ENCODE results near the gene GNB2. TPM values are rescaled to one million over a fixed set of nuclear protein-coding genes. Genes with fewer than 3 reads are reported as not detected.

GNB2 gene
- total and polyA plus RNA-seq, 12 donors: 32.8 to 227 (median 106) TPM

DNA sequence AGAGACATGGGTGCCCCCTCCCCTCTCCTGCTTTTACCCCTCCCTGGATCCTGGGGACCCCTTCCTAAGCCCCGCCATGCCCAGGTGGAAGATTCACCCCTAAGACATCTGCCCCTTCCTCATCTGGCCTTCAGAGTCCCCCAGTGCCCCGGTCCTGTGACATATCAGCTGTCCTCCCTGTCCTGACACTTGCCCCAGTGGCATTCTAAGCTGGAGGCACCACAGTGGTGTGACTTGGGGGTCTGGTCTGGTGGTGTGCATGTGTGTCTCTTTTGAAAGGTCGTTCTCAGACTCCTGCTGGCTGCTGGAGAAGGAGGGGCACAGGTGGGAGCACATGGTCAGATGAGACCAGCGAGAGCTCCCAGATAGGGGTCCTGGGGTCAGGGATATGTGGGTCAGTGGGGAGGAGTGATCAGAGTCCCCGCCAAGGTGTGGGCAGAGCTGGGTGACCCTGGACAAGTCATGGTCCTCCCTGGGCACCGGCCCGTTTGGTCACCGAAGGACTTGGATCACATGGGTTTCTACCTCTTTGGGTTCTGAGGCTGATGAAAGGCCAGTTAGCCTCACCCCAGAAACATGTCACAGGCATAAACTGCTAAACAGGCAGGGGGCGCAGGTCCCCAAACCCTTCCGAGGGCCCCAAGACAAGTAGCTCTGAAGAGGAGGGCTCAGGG is 31.5 kb upstream of the GNB2 start:
- peak in 1 of 8 donors; percentile 17 for ATAC-seq
- WGBS, 2 donors: 77 to 82% methylated on average over 10 of the region's 10 CpGs
- DNase-seq: no peak
- Histone ChIP-seq H3K27ac (no peak overlapping the region), H3K9me3 (no peaks in the 10 kb centered on the region), H3K4me3 (no peak overlapping the region), H3K27me3 (peaks cover 0 to 72% (median 43%) of the 10 kb centered on the region in 7 donors), H3K4me1 (no peaks in the 10 kb centered on the region), H3K36me3 (no peaks in the 10 kb centered on the region)
- intact Hi-C loops (cut with DNase I): no loop called here
- TF ChIP-seq, protein P1, sequence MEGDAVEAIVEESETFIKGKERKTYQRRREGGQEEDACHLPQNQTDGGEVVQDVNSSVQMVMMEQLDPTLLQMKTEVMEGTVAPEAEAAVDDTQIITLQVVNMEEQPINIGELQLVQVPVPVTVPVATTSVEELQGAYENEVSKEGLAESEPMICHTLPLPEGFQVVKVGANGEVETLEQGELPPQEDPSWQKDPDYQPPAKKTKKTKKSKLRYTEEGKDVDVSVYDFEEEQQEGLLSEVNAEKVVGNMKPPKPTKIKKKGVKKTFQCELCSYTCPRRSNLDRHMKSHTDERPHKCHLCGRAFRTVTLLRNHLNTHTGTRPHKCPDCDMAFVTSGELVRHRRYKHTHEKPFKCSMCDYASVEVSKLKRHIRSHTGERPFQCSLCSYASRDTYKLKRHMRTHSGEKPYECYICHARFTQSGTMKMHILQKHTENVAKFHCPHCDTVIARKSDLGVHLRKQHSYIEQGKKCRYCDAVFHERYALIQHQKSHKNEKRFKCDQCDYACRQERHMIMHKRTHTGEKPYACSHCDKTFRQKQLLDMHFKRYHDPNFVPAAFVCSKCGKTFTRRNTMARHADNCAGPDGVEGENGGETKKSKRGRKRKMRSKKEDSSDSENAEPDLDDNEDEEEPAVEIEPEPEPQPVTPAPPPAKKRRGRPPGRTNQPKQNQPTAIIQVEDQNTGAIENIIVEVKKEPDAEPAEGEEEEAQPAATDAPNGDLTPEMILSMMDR (IDR thresholded peaks at IDR 0.05): no peak

DNA sequence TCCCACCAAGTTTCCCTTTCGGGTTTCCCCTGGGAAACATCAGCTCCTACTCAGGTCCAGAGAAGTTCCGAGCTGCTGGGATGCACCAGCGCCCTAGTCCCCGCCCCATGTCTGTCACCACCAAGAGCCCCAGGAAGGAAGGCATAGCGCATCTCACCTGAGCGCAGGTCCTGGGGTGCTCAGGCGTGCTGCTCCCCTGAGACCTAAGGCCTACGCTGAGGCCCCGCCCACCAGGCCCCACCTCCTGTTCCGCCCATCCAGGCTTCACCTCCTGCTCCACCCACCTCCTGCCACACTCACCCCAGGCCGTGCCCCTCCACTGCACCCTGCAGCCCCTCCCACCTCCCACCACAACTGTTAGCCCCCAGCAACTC is 31.0 kb upstream of the GNB2 start:
- Histone ChIP-seq H3K4me3 (no peak overlapping the region), H3K9me3 (no peaks in the 10 kb centered on the region), H3K27ac (no peak overlapping the region), H3K36me3 (no peaks in the 10 kb centered on the region), H3K27me3 (peaks cover 0 to 77% (median 48%) of the 10 kb centered on the region in 7 donors), H3K4me1 (no peaks in the 10 kb centered on the region)
- TF ChIP-seq, protein P1 (IDR thresholded peaks at IDR 0.05): no peak
- DNase-seq: no peak
- ATAC-seq: peak in 1 of 8 donors; percentile 29
- 51% methylated on average over 11 of the region's 11 CpGs for WGBS, 2 donors
- intact Hi-C loops (cut with DNase I): no loop called here

DNA sequence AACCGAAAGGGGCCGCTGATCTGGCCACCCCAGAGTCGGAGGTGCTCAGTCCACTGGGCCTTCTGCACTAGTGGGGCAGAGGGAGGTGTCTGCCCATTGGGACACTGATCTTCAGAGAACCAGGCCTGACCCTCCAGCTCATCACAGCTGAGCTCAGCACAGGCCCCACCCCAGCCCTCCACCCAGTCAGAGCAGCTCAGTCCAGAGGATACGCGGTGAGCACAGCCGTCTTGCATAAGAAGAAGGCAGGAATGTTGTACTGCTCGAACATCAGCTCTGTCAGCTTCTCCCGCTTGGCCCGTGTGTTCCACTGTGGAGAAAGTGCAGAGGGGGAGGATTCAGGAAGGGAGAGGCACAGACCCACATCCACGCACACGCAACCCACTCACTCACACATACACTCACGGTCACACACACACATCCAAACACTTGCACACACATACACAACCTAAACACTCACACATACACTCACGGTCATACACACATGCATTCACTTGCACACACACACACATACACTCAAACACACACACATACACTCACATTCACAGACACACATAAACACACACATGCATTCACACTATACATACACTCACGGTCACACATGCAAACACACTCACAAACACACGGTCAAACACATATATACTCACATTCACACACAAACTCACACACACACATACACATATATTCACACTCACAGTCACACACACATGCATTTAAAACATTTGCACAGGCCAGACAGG is 23.5 kb upstream of the GNB2 start:
- no peaks in the 10 kb centered on the region for H3K9me3 ChIP-seq
- ATAC-seq: no peak
- no peaks in the 10 kb centered on the region for H3K36me3 ChIP-seq
- H3K27ac ChIP-seq: no peak overlapping the region
- H3K4me3 ChIP-seq: no peak overlapping the region
- intact Hi-C loops (cut with DNase I): no loop called here
- H3K27me3 ChIP-seq: peaks cover 0 to 76% (median 52%) of the 10 kb centered on the region in 7 donors
- DNase-seq: no peak
- TF ChIP-seq, protein P1 (IDR thresholded peaks at IDR 0.05): no peak
- 73 to 74% methylated on average over 15 of the region's 15 CpGs for WGBS, 2 donors
- no peaks in the 10 kb centered on the region for H3K4me1 ChIP-seq

DNA sequence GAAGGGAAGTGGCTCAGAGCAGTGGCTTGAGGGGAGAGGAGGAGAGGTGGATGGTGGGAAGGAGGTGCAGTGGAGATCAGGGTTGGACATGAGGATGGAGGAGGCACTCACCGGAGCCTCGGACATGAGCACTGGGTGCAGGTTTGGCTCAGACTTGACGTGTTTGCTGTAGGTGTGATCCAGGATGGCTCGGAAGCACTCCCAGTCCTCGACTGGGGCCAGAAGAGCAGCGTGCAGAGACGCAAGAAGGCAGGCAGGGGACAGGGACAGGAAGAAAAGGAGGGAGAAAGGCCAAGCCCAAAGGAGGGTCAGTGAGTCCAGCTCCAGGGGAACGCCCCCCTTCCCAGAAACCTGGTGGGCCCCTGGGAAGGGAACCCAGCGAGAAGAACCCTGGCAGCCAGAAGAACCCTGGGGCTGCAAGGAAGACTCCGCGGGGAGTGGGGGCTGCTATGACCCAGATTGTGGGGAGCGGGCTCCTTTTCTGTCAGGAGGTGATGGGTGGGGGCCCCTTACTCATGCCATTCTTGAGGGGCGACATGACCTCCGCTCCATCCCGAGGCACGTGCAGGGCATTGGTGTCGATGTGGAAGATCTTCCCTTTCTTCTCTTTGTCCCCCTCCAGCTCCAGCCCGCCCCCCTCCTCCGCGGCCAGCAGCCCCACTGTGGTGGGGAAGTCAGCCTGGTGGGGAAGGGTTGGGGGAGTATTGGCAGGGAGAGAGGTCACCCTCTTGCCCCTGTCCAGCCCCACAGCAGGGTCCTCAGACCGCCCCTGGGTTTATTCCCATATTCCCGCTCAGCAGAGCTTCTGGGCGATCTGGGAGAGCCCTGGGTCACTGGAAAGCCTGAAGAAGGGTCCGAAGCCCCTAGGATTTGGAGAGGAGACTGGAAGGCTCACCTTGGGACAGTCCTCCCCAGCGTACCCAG is 18.4 kb upstream of the GNB2 start:
- Histone ChIP-seq H3K9me3 (no peaks in the 10 kb centered on the region), H3K36me3 (no peaks in the 10 kb centered on the region), H3K4me3 (no peak overlapping the region), H3K27me3 (peaks cover 0 to 95% (median 71%) of the 10 kb centered on the region in 7 donors), H3K27ac (no peak overlapping the region), H3K4me1 (peaks cover 0 to 7% (median 0%) of the 10 kb centered on the region in 9 donors)
- DNase-seq: no peak
- ATAC-seq: peak in 2 of 8 donors; percentile 9 to 26
- 46 to 53% methylated on average over 25 of the region's 25 CpGs for WGBS, 2 donors
- intact Hi-C loops (cut with DNase I): no loop called here
- TF ChIP-seq, protein P1 (IDR thresholded peaks at IDR 0.05): no peak
